PC-9 (cell line): ENCODE measurements around the gene CHTF18. TPM values are rescaled to one million over a fixed set of nuclear protein-coding genes. Genes with fewer than 3 reads are reported as not detected.

Experiments used
- BruUV-seq: library from RNA; stranded (reverse); fragments of 400-500 nt; replicated peaks from 2 replicates; lab custom pipeline; 2021; lab: Mats Ljungman, UMichigan
- CTCF ChIA-PET: fragments of 300-600 bp; sonication (Branson Sonifier 250); formaldehyde crosslinking; loops from one replicate; lab custom pipeline; 2022; ENCODE audit warnings: antibody characterized with exemption; lab: Charles Lee
- POLR2A ChIA-PET: fragments of 300-600 bp; sonication (Branson Sonifier 250); formaldehyde crosslinking; loops from one replicate; lab custom pipeline; 2022; ENCODE audit warnings: antibody characterized with exemption; ENCODE audit not compliant: unreplicated experiment; lab: Charles Lee
- DNase-seq, 2 experiments: peaks; one replicate each; pipeline versions ENCODE4 v3.0.0 to v3.0.0-alpha.2; 2015 to 2022; ENCODE audit warnings: mixed read lengths in 1 of 2
- H2AFZ ChIP-seq: fragments of 200-600 bp; sonication (generic); 2 replicates; pipeline ENCODE4 v1.8.1; 2017; ENCODE audit warnings: antibody characterized with exemption
- H3F3A ChIP-seq: fragments of 200-600 bp; sonication (generic); 2 replicates; pipeline ENCODE4 v1.8.1; 2017; ENCODE audit warnings: antibody characterized with exemption, mild to moderate bottlenecking, low read depth; ENCODE audit not compliant: insufficient read depth
- H3K27ac ChIP-seq: fragments of 200-600 bp; sonication (generic); 2 replicates; pipeline ENCODE4 v1.6.1; 2016; ENCODE audit warnings: mixed run types
- H3K27me3 ChIP-seq: fragments of 200-600 bp; sonication (generic); 2 replicates; pipeline ENCODE4 v1.6.1; 2016; ENCODE audit warnings: low read depth, mixed run types; ENCODE audit not compliant: insufficient read depth
- H3K36me3 ChIP-seq: fragments of 200-600 bp; sonication (generic); 2 replicates; pipeline ENCODE4 v1.6.1; 2016; ENCODE audit warnings: low read depth, mixed run types
- H3K4me1 ChIP-seq: fragments of 200-600 bp; sonication (generic); replicated peaks from 2 replicates; pipeline ENCODE4 v1.6.1; 2016; ENCODE audit warnings: mixed run types; ENCODE audit not compliant: insufficient read depth
- H3K4me2 ChIP-seq: fragments of 200-600 bp; sonication (generic); 2 replicates; pipeline ENCODE4 v1.6.1; 2017; ENCODE audit warnings: mixed run types
- H3K4me3 ChIP-seq: fragments of 200-600 bp; sonication (generic); 2 replicates; pipeline ENCODE4 v1.6.1; 2016; ENCODE audit warnings: mixed run types
- H3K79me2 ChIP-seq: fragments of 200-600 bp; sonication (generic); 2 replicates; pipeline ENCODE4 v1.6.1; 2017; ENCODE audit warnings: low read depth, mixed run types
- H3K9me2 ChIP-seq: fragments of 200-600 bp; sonication (generic); 2 replicates; pipeline ENCODE4 v1.8.1; 2017; ENCODE audit warnings: mild to moderate bottlenecking; ENCODE audit not compliant: insufficient read depth
- H3K9me3 ChIP-seq: fragments of 200-600 bp; sonication (generic); 2 replicates; pipeline ENCODE4 v1.8.1; 2016; ENCODE audit warnings: low read depth; ENCODE audit not compliant: insufficient read depth
- H4K20me1 ChIP-seq: fragments of 200-600 bp; sonication (generic); 2 replicates; pipeline ENCODE4 v1.8.1; 2017; ENCODE audit not compliant: insufficient read depth
- EZH2 ChIP-seq: fragments of 200-600 bp; sonication (generic); IDR thresholded peaks from 2 replicates; pipeline ENCODE4 v1.8.0; 2017; ENCODE audit warnings: antibody characterized with exemption, low read depth
- intact Hi-C: fragments of 100-400 bp; cut with micrococcal nuclease; formaldehyde crosslinking; loops from one replicate; pipeline ENCODE4 v1.10.0; 2022; ENCODE audit not compliant: unreplicated experiment
- total RNA-seq: library from RNA; stranded (reverse); gene quantifications from 2 replicates; pipeline ENCODE4 v1.2.3, GENCODE V29; 2021
- TF ChIP-seq, protein P1 (sequence below): fragments of 200-600 bp; sonication (generic); conservative IDR thresholded peaks from 2 replicates; pipeline ENCODE4 v1.6.1; 2017; ENCODE audit warnings: mixed run types, antibody characterized with exemption, mild to moderate bottlenecking, moderate library complexity

CHTF18 gene
- total RNA-seq, 1 experiment from 2014 or later = 67.7 TPM

DNA sequence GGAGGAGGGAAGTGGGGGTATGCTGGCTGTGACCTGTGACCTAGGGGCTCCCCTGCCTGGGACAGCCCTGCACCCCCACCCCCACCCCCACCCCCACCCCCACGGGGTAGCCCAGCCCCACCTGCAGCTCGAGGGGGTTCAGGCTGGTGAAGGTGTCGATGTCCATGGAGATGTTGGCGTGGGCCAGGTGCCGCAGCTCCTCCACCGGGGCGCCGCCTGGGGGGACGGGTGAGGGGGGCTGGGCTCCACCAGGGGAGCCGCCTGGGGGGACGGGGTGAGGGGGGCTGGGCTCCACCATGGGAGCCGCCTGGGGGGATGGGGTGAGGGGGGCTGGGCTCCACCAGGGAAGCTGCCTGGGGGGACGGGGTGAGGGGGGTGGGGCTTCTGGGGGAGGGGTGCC lies 18.0 kb upstream of the CHTF18 start:
- H3K9me3 ChIP-seq = no peaks in the 10 kb centered on the region
- H3F3A ChIP-seq = peaks cover 4% of the 10 kb centered on the region; the same call in 1 of the 2 replicates
- no peaks in the 10 kb centered on the region for H3K36me3 ChIP-seq
- H3K79me2 ChIP-seq = no peaks in the 10 kb centered on the region
- BruUV-seq = no TSS peak
- H3K4me3 ChIP-seq = no peak overlapping the region
- intact Hi-C loops = no loop called here
- POLR2A ChIA-PET = no interaction called here
- no peaks in the 10 kb centered on the region for H3K4me1 ChIP-seq
- no peak overlapping the region for H2AFZ ChIP-seq
- CTCF ChIA-PET = interaction anchor here (0.6 kb wide), 1 partner anchor 49 kb away, joined by 7 read pairs; the partner anchor contains the start of gene ANTKMT
- TF ChIP-seq, protein P1, sequence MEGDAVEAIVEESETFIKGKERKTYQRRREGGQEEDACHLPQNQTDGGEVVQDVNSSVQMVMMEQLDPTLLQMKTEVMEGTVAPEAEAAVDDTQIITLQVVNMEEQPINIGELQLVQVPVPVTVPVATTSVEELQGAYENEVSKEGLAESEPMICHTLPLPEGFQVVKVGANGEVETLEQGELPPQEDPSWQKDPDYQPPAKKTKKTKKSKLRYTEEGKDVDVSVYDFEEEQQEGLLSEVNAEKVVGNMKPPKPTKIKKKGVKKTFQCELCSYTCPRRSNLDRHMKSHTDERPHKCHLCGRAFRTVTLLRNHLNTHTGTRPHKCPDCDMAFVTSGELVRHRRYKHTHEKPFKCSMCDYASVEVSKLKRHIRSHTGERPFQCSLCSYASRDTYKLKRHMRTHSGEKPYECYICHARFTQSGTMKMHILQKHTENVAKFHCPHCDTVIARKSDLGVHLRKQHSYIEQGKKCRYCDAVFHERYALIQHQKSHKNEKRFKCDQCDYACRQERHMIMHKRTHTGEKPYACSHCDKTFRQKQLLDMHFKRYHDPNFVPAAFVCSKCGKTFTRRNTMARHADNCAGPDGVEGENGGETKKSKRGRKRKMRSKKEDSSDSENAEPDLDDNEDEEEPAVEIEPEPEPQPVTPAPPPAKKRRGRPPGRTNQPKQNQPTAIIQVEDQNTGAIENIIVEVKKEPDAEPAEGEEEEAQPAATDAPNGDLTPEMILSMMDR = no peak
- no peak for TF ChIP-seq EZH2
- no peak for DNase-seq
- no peaks in the 10 kb centered on the region for H3K9me2 ChIP-seq
- H3K27me3 ChIP-seq = no peaks in the 10 kb centered on the region
- no peaks in the 10 kb centered on the region for H4K20me1 ChIP-seq
- H3K27ac ChIP-seq = no peak overlapping the region
- H3K4me2 ChIP-seq = no peak overlapping the region

DNA sequence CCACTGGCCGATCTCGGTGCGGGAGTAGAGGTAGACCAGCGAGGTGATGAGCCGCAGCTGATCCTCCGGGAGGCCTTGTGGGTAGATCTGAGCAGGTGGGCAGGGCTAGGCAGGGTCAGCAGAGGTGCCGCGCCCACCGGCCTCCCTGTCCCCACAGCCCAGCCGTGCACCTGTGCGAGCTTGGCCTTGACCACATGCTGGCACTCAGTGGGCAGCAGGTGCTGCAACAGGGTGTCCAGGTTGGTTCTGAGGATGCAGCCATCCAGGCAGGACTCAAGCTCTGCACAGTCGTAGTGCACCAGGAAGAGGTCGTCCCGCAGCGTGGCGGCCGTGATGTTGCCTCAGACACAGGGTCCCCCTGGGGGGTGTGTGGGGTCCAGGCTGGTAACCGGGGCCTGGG lies 15.5 kb upstream of the CHTF18 start:
- Histone ChIP-seq H2AFZ (no peak overlapping the region), H3K4me2 (no peak overlapping the region), H3K27me3 (no peaks in the 10 kb centered on the region), H3K36me3 (no peaks in the 10 kb centered on the region), H4K20me1 (no peaks in the 10 kb centered on the region), H3F3A (0 out of 2 replicates have a peak, but pooled peaks cover 4% of the 10 kb centered on the region), H3K9me3 (no peaks in the 10 kb centered on the region), H3K27ac (no peak overlapping the region), H3K9me2 (no peaks in the 10 kb centered on the region), H3K4me3 (no peak overlapping the region), H3K79me2 (no peaks in the 10 kb centered on the region), H3K4me1 (no peaks in the 10 kb centered on the region)
- no peak for DNase-seq
- CTCF ChIA-PET = no interaction called here
- TF ChIP-seq EZH2 = no peak
- TF ChIP-seq, protein P1 = no peak
- POLR2A ChIA-PET = no interaction called here
- BruUV-seq = no TSS peak
- intact Hi-C loops = no loop called here

- no peak overlapping the region for H3K27ac ChIP-seq
- H3K4me3 ChIP-seq = no peak overlapping the region
- CTCF ChIA-PET = interaction anchor here (0.6 kb wide), 1 partner anchor 388 kb away, joined by 9 read pairs; no protein-coding TSS in a partner anchor
- BruUV-seq = no TSS peak
- intact Hi-C loops = no loop called here
- POLR2A ChIA-PET = no interaction called here
- DNase-seq = peak in 1 of 2 experiments; percentile 62
- no peaks in the 10 kb centered on the region for H3K9me3 ChIP-seq
- 0 out of 2 replicates have a peak, but pooled peaks cover 6% of the 10 kb centered on the region for H3F3A ChIP-seq
- peaks cover 3% of the 10 kb centered on the region; the same call in 1 of the 2 replicates for H3K27me3 ChIP-seq
- H3K4me1 ChIP-seq = no peaks in the 10 kb centered on the region
- no peaks in the 10 kb centered on the region for H3K36me3 ChIP-seq
- no peak overlapping the region for H3K4me2 ChIP-seq
- TF ChIP-seq, protein P1 = no peak
- no peak for TF ChIP-seq EZH2
- H2AFZ ChIP-seq = no peak overlapping the region
- no peaks in the 10 kb centered on the region for H4K20me1 ChIP-seq
- no peaks in the 10 kb centered on the region for H3K79me2 ChIP-seq
- no peaks in the 10 kb centered on the region for H3K9me2 ChIP-seq
Measured at GRCh38 chr16:774086-775001, 14.1 kb upstream of the CHTF18 start.
